HG03342 (cell line): ENCODE data around the gene SLC9A1.

Experiments
- ATAC-seq: cut with Tn5 transposase; IDR thresholded peaks from one replicate; pipeline ENCODE4 v1.9.1; 2021; ENCODE audit warnings: mild to moderate bottlenecking, moderate library complexity; ENCODE audit not compliant: unreplicated experiment

Gene SLC9A1

DNA sequence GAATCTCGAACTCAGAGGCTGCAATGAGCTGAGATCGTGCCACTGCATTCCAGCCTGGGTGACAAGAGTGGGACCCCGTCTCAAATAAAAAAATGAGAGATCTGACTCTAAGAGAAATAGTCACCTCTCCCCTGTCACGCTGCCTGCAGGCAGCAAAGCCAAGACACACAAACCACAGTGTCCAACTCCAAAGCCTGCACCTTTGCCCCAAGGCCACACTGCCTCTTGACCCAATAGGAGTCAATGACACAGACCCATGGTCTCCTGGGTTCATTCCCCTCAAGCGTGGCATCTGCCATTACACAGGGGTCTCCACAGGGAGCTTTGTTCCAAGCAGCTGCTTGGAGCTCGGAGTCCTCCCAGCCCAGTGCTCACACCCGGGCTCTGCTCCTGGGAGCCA is 46.3 kb downstream of the SLC9A1 start:
- ATAC-seq: no peak

- ATAC-seq: no peak
Measured at GRCh38 chr1:27106561-27107323, 48.2 kb downstream of the SLC9A1 start.

- no peak for ATAC-seq
Measured at GRCh38 chr1:27105018-27105417, 49.9 kb downstream of the SLC9A1 start.

- no peak for ATAC-seq
Measured at GRCh38 chr1:27103498-27103897, 51.4 kb downstream of the SLC9A1 start.

DNA sequence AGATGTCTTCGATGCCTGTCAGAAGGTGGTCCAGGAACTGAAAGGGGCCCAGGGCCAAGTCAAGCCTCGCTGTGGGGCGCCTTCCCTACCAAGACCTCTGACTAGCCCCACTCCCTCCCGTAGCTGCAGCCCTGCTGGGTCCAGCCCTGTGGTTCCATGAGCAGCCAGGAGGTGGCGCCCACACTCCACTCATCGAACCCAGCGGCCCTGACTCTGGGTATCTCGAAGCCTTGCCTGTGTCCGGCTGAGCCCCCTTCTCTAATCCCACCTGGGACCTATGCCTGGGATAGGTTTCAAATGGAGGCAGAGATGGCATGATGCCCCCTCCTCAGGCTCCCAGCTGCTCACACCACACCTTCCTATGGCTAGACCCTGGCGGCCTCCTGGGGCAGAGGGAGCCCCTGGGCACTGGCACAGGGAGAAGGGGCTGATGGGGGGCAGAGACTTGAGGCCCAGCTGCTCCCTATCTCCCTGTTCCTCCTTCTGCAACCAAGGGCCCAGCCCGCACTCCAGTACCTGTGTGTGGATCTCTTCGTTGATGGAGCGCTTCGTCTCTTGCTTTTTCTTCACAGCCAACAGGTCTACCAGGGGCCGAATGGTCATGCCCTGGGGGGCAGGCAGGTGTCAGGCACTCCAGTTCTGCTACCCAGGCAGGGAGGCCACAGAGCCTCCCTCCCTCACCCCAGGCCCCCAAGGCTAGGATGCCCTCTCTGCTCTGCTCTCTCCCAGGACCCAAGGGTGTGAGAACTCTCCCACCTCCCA is 52.0 kb downstream of the SLC9A1 start:
- ATAC-seq: no peak

DNA sequence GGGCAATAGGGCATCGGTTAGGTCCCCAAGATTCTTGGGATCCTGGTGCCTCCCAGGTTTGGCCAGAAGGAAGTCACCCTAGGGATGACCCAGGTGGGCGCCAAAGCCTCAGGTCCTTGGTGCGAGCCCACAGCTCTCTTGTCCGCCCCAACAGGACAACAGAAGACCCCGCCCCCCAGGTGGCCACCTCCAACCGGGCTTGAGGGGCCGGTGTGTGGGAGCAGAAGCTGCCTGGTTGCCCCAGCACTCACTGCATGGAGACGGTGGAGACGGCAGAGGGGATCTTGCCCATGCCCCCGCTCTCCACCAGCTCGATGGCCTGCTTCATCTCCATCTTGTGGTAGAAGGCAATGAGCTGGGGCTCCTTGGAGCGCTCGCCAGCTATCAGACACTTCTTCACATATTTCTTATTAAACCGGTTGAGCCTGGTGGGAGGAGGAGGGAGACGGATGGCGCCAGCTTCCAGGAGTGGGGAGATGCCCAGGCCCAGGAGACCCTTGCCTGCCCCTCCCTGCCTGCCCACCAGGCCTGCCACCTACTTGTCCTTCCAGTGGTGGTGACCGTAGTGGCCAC is 52.7 kb downstream of the SLC9A1 start:
- ATAC-seq: no peak

- ATAC-seq: no peak
Measured at GRCh38 chr1:27101696-27102095, 53.2 kb downstream of the SLC9A1 start.

GRCh38 chr1:27101054-27101491 is 53.9 kb downstream of the SLC9A1 start:
- ATAC-seq: no peak

DNA sequence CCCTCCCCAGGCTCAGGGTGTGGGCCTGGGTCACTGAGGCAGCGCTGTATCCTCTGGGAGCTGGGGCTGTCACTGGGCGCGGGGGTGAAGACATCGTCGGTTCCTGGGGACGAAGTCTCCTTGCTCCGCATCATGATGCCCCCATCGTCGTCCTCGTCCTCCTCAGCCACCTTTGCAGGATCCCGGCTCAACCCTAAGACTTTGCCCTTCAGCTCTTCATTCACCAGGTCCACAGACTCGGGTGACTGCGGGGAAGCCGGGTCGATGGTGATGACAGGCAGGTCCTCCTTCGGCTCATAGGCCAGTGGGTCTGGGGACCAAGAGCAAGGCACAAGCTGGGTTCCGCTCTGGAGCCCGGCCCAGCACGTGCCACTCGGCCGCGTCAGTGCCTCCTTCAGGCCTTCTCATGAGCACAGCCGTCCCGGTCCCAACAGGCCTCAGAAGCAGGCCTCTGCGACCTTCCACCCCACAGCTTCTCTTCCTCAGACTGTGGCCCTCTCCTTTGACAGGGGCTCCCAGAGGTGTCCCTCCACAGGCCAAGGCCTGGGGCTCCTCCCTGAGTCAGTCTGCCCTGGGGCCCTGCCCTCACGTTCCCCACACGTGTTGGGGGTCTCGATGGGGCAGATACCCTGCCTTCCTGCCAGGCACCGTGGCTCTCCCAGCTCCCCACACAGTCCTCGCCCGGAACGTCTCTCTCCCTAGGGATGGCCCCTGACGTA is 54.4 kb downstream of the SLC9A1 start:
- no peak for ATAC-seq

DNA sequence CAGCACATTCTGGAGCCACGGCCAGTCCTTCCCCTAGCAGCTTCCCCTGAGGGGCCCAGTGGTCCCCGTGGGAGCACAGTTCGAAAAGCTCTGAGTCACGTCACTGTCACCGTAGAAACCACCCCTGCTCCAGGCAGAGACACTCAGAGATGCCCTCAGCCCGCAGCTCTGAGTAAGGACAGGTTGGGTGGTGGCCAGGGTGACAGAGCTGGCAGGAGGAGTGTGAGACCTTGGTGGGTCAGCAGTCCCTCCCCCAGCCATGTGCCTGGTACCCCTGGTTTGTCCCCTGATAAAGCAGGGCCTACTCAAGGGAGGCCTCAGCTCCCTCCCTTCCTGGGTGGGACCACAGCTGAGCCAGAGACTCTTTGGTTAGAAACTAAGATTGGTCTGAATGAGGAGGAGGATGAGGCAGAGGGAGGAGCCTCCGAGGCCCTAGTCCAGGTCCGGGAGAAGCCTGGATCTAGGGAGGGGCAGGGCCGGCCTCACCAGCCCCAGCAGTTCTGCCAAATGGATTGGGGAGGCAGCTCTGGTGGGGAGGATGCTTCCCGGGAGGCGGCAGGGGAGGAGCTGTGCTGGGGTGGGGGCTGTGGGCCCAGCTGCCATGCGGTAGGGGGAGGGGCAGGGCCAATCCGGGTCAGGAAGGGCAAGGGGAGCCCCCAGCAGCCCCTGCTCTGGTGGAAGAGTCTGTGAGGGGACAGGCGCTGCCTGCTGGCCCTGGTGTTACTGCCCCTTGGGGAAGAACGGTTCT is 55.2 kb downstream of the SLC9A1 start:
- no peak for ATAC-seq

DNA sequence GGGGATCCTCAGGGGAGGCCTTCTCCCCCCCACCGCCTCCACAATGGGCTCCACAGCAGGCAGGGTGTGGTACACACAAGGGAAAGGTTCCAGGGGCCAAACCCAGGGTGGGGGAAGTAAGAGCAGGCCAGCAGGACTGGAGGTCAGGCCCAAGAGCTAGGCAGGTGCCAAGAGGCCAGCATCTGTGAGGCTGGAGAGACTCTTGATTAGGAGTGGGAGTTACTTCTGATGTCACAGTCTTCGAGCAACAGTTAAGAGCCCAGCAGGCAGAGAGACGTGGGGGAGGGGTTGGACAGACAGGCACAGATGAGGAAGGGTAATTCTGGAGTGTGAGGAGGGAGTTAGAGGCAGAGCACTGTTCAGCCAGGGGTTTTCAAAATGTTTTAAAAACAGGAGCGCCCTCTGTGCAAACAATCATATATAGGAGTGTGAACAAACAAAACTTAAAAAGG is 55.8 kb downstream of the SLC9A1 start:
- ATAC-seq: no peak

DNA sequence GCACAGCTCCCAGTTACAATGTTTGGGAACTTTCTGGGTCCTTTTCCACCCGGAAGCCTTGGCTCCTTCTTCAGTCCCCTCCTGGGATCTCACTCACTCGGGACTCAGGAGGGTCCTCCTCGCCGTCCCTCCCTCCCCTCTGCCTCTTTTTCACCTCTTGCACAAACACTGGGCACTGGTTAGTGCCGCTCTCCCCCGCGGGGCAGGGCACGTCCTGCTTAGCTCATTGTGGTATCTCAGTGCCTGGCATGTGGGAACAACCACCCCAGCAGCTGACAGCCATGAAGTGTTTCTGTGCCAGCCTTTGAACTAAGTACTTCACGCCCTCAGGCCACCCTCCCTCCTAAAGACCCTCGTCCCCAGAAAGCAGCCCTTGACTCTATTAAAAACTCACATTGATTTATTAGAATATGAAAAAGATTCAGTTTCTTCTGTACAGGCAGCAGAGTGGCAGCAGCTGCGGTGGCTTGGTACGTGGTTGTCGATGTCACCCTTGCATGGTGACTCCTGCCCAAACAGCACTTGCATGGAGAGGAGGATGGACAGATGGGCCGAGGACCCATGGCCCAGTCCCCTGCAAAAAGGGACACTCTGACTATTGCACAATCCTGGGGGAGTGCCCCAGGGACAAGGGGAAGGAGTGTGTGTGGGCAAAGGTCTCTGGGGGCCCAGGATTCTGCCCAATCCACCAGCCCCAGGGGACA is 56.3 kb downstream of the SLC9A1 start:
- ATAC-seq: no peak

- no peak for ATAC-seq
Measured at GRCh38 chr1:27097484-27097917, 57.4 kb downstream of the SLC9A1 start.

- ATAC-seq: no peak
Measured at GRCh38 chr1:27095576-27095975, 59.3 kb downstream of the SLC9A1 start.

DNA sequence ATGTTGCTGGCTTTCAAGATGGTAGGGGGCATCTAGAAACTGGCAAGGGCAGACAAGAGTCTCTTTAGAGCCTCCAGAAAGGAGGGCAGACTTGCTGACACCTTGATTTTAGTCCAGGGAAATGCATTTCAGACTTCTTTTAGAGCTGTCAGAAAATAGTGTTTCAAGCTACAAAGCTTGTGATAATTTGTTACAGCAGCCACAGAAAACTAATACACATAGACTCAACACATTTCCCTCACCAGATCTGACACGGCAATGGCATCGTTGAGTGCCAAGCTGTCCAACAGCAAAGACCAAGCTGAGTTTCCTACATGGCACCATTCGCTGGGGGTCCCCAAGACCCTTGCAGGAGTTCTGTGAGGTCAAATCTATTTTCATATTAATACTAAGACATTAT is 62.0 kb downstream of the SLC9A1 start:
- ATAC-seq: no peak

DNA sequence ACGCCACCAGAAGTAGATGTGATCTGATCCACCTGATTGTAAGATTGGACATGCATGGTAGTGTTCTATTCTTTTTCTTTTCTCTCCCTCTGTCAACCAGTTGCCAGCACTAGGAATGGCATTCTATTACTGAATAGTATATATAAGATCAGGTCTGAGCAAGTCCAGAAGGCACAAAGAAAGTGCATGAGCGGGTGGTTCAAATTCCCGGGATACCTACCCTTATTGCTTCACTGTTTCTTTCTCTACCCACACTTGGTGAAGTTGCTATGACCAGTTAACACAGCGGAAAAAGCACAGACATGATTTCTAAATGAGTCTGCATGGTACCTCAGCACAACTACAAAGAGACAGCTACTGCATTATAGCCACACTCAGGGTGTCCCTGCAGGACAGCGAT is 64.0 kb downstream of the SLC9A1 start:
- no peak for ATAC-seq

GRCh38 chr1:27087371-27088220 is 67.3 kb downstream of the SLC9A1 start:
- no peak for ATAC-seq

DNA sequence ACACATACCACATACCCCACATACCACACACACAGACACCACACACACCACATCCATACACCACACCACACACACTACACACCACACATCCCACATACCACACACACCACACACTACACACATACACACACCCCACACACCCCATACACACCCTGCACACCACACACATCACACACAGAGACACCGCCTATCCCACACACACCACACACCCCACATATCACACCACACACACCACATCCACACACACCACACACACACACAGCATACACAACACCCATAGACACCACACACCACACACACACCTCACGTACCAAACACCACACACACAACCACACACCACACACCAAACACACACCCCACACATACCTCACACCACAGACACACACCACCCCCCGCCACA is 68.3 kb downstream of the SLC9A1 start:
- no peak for ATAC-seq

DNA sequence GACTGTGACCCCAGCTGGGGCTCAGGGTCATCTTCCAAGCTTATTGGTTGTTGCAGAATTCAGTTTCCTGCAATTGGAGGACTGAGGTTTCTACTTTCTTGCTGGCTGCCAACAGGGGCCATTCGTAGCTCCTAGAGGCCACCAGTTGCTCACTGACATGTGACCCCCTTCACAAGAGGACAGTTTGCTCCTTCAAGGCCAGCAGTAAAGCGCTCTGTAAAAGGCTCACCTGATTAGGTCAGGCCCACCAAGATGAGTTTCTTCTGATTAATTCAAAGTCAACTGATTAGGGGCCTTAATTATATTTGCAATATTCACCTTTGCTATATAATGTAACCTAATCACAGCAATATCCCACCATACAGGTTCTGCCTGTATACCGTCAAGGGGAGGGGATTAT is 68.9 kb downstream of the SLC9A1 start:
- no peak for ATAC-seq
